OCI-LY3 (cell line): ENCODE results near the gene ACBD3.

Experiments used
- H2AFZ ChIP-seq: fragments of 200-600, 300-600 bp; shearing (Covaris generic); 2 replicates; pipeline ENCODE4 v1.6.0; 2014; ENCODE audit warnings: antibody characterized with exemption, low read depth, low read length
- H3K27ac ChIP-seq: fragments of 200-600, 300-600 bp; sonication (generic); 2 replicates; pipeline ENCODE4 v1.5.1; 2014; ENCODE audit warnings: mild to moderate bottlenecking, low read length, moderate library complexity, mixed read lengths
- H3K27me3 ChIP-seq: fragments of 200-600, 300-600 bp; sonication (generic); 2 replicates; pipeline ENCODE4 v1.6.1; 2014; ENCODE audit warnings: low read depth, low read length, mixed read lengths
- H3K36me3 ChIP-seq: fragments of 200-600, 300-600 bp; sonication (generic); replicated peaks from 2 replicates; pipeline ENCODE3; 2014; ENCODE audit warnings: low read depth, low read length, mixed read lengths
- H3K4me1 ChIP-seq: fragments of 300-600, 200-600 bp; sonication (generic); 2 replicates; pipeline ENCODE4 v1.6.1; 2014; ENCODE audit warnings: low read length, mixed read lengths
- H3K4me2 ChIP-seq: fragments of 200-600, 300-600 bp; sonication (generic); 2 replicates; pipeline ENCODE4 v1.6.1; 2014; ENCODE audit warnings: low read length, mixed read lengths
- H3K4me3 ChIP-seq: fragments of 300-600, 200-600 bp; sonication (generic); 2 replicates; pipeline ENCODE4 v1.5.1; 2014; ENCODE audit warnings: antibody characterized with exemption, mild to moderate bottlenecking, low read length, moderate library complexity
- H3K79me2 ChIP-seq: fragments of 300-600, 200-600 bp; shearing (Covaris generic); 2 replicates; pipeline ENCODE4 v1.6.1; 2014; ENCODE audit warnings: mild to moderate bottlenecking, low read length, mixed read lengths
- H3K9ac ChIP-seq: fragments of 300-600, 200-600 bp; shearing (Covaris generic); 2 replicates; pipeline ENCODE4 v1.6.0; 2014; ENCODE audit warnings: mild to moderate bottlenecking, low read length, moderate library complexity
- H3K9me3 ChIP-seq: fragments of 200-600, 300-600 bp; shearing (Covaris generic); 2 replicates; pipeline ENCODE4 v1.6.1; 2014; ENCODE audit warnings: low read length, mixed read lengths; ENCODE audit not compliant: insufficient read depth
- H4K20me1 ChIP-seq: fragments of 200-600, 300-600 bp; sonication (generic); 2 replicates; pipeline ENCODE4 v1.6.1; 2016; ENCODE audit warnings: low read length, mixed read lengths; ENCODE audit not compliant: insufficient read depth
- EZH2phosphoT487 ChIP-seq: fragments of 200-600 bp; shearing (Covaris generic); IDR thresholded peaks from 2 replicates; pipeline ENCODE4 v1.6.1; 2018; ENCODE audit warnings: antibody characterized with exemption, mixed run types, low read depth
- TF ChIP-seq, protein P1 (sequence below): fragments of 200-600, 300-600 bp; sonication (generic); IDR thresholded peaks from 2 replicates; pipeline ENCODE4 v1.5.1; 2014; ENCODE audit warnings: antibody characterized with exemption, low read length, low read depth

The ACBD3 gene

DNA sequence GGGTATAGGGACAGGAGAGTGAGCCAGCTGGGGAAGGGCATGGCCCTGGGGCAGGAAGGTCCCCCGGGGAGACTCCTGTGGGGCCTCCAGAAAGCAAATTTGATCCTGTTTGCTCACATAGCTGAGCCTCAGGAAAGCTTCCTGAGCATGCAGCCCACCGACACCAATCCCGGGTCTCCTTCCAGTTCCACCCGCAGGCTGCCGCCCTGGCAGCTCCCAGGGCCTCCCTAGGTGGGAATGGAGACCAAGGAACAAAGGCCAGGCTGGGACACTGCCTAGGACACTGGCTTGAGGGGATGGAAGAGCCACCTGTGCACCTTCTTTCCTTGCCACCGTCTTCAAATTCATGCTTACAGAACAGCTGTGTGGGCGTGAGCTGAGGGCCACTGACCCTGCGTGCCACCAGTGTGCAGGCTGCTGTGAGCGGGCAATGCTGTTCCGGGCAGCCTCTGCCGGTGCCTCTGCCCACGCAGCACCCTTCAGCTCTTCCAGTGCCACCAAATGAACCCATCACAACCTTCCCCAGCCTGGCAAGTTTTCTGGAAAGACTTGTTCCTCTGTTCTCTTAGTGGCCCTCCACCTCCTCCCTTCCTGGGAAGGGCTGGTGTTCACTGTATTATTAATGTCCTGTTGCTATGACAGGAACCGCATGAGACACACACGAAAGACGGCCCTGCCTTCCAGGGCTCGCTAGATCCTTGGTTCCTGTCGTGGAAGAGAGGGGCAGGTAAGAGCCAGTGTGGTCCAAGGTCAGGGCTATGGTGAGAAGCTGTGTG, 53.6 kb downstream of the ACBD3 start:
- no peak overlapping the region for H3K27ac ChIP-seq
- TF ChIP-seq EZH2phosphoT487, result no peak
- TF ChIP-seq, protein P1, sequence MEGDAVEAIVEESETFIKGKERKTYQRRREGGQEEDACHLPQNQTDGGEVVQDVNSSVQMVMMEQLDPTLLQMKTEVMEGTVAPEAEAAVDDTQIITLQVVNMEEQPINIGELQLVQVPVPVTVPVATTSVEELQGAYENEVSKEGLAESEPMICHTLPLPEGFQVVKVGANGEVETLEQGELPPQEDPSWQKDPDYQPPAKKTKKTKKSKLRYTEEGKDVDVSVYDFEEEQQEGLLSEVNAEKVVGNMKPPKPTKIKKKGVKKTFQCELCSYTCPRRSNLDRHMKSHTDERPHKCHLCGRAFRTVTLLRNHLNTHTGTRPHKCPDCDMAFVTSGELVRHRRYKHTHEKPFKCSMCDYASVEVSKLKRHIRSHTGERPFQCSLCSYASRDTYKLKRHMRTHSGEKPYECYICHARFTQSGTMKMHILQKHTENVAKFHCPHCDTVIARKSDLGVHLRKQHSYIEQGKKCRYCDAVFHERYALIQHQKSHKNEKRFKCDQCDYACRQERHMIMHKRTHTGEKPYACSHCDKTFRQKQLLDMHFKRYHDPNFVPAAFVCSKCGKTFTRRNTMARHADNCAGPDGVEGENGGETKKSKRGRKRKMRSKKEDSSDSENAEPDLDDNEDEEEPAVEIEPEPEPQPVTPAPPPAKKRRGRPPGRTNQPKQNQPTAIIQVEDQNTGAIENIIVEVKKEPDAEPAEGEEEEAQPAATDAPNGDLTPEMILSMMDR, result no peak
- no peak overlapping the region for H3K9ac ChIP-seq

GRCh38 chr1:226131639-226132038, 54.9 kb downstream of the ACBD3 start:
- no peaks in the 10 kb centered on the region for H3K9me3 ChIP-seq
- no peaks in the 10 kb centered on the region for H3K36me3 ChIP-seq
- no peak overlapping the region for H3K27ac ChIP-seq
- H3K4me3 ChIP-seq, result no peak overlapping the region
- H4K20me1 ChIP-seq, result no peaks in the 10 kb centered on the region
- H3K27me3 ChIP-seq, result no peaks in the 10 kb centered on the region
- no peak overlapping the region for H3K9ac ChIP-seq
- TF ChIP-seq, protein P1, result no peak
- no peak overlapping the region for H3K4me2 ChIP-seq
- peaks cover 15% of the 10 kb centered on the region for H3K4me1 ChIP-seq
- H3K79me2 ChIP-seq, result no peaks in the 10 kb centered on the region
- H2AFZ ChIP-seq, result no peak overlapping the region

More for the DNA sequence above, 53.6 kb downstream of the ACBD3 start:
- Histone ChIP-seq H3K9me3 (no peaks in the 10 kb centered on the region), H3K4me1 (peaks cover 4% of the 10 kb centered on the region), H3K36me3 (no peaks in the 10 kb centered on the region), H3K27me3 (no peaks in the 10 kb centered on the region), H3K4me2 (no peak overlapping the region), H4K20me1 (no peaks in the 10 kb centered on the region), H3K4me3 (no peak overlapping the region), H2AFZ (no peak overlapping the region), H3K79me2 (no peaks in the 10 kb centered on the region)

DNA sequence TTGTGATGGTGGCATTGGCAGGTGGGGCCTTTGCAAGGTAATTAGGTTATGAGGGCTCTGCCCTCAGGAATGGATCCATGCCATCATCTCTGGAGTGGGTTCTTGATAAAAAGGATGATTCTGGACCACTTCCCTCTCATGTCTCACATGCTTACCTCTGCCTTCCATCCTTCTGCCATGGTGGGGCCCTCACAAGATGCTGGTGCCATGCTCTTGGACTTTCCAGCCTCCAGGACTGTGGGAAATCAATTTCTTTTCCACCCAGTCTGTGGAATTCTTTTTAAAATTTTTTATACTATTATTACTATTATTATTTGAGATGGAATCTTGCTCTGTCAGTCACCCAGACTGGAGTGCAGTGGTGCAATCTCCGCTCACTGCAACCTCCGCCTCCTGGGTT, 57.3 kb downstream of the ACBD3 start:
- H3K9me3 ChIP-seq, result no peaks in the 10 kb centered on the region
- no peak overlapping the region for H3K4me3 ChIP-seq
- H4K20me1 ChIP-seq, result no peaks in the 10 kb centered on the region
- no peak overlapping the region for H3K27ac ChIP-seq
- no peaks in the 10 kb centered on the region for H3K36me3 ChIP-seq
- no peak overlapping the region for H3K9ac ChIP-seq
- peaks cover 20% of the 10 kb centered on the region for H3K4me1 ChIP-seq
- no peak overlapping the region for H3K4me2 ChIP-seq
- no peak overlapping the region for H2AFZ ChIP-seq
- no peaks in the 10 kb centered on the region for H3K27me3 ChIP-seq
- TF ChIP-seq, protein P1, result no peak
- TF ChIP-seq EZH2phosphoT487, result no peak
- H3K79me2 ChIP-seq, result no peaks in the 10 kb centered on the region

- no peak overlapping the region for H3K27ac ChIP-seq
- H3K9me3 ChIP-seq, result no peaks in the 10 kb centered on the region
- H3K4me2 ChIP-seq, result peak overlapping the region; percentile 78
- no peaks in the 10 kb centered on the region for H3K27me3 ChIP-seq
- no peak overlapping the region for H3K4me3 ChIP-seq
- no peaks in the 10 kb centered on the region for H3K79me2 ChIP-seq
- no peaks in the 10 kb centered on the region for H4K20me1 ChIP-seq
- peak overlapping the region; percentile 4; the same call in 1 of the 2 replicates for H2AFZ ChIP-seq
- H3K36me3 ChIP-seq, result no peaks in the 10 kb centered on the region
- H3K9ac ChIP-seq, result no peak overlapping the region
- peaks cover 21% of the 10 kb centered on the region for H3K4me1 ChIP-seq
- TF ChIP-seq, protein P1, result no peak
- no peak for TF ChIP-seq EZH2phosphoT487
These were observed 58.0 kb downstream of the ACBD3 start for GRCh38 chr1:226128487-226129075.
